ENCODE results near the gene ALAS1.

ALAS1 gene

GRCh38 chr3:52257911-52258310 lies 60.0 kb downstream of the ALAS1 start:
- DNase-seq: no peak

GRCh38 chr3:52259035-52259434 lies 61.1 kb downstream of the ALAS1 start:
- no peak for DNase-seq

- no peak for DNase-seq
Observed at GRCh38 chr3:52259448-52259847, 61.5 kb downstream of the ALAS1 start.

- no peak for DNase-seq
Observed at GRCh38 chr3:52262447-52262846, 64.5 kb downstream of the ALAS1 start.

Measured in DMS53 (cell line).